HG02642 (cell line): ENCODE results near the gene UST.
A peak's percentile ranks its signal among the peaks of the same experiment; 100 is the strongest.
"Not testable (repeated sequence)": the region's sequence is repeated elsewhere in the genome, so short reads cannot be mapped to it uniquely, and the experiment has no call there.

Experiments used
- ATAC-seq: cut with Tn5 transposase; IDR thresholded peaks from one replicate; pipeline ENCODE4 v1.9.1; 2021; ENCODE audit warnings: mild to moderate bottlenecking; ENCODE audit not compliant: unreplicated experiment, poor library complexity

UST gene

DNA sequence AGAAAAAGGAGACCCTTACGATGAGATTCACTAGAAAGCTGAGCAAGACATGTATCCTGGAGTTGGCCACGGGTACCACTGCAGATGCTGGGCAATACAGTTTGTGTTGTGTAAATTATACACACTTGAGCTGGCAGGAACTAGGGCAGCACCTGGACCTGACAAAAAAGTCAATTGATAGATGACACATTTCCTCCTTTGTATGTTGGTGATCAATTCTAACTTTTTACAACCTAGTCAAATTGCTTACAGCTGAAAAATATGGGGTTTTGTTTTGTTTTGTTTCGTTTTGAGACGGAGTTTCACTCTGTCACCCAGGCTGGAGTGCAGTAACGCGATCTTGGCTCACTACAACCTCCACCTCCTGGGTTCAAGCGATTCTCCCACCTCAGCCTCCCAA is 108.9 kb downstream of the UST start:
- no peak for ATAC-seq

DNA sequence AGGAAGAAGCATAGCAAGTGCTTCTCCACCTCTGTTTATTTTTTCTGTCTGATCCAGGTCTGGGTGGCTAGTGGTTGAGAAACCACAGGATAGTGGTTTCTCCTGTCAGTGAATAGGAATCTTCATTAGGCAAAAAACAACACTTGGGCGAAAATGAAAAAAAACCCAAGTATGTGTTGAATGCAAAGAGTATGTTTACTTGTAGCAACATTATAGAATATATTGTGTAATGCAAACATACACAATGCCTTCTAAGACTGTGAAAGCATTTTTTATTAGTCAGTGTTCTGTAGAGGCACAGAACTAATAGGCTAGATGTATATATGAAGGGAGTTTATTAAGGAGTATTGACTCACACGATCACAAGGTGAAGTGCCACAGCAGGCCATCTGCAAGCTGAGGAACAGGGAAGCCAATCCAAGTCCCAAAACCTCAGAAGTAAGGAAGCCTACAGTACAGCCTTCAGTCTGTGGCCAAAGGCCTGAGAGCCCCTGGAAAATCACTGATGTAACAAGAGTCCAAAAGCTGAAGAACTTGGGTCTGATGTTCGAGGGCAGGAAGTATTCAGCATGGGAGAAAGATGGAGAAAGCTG is 111.1 kb downstream of the UST start:
- no peak for ATAC-seq

DNA sequence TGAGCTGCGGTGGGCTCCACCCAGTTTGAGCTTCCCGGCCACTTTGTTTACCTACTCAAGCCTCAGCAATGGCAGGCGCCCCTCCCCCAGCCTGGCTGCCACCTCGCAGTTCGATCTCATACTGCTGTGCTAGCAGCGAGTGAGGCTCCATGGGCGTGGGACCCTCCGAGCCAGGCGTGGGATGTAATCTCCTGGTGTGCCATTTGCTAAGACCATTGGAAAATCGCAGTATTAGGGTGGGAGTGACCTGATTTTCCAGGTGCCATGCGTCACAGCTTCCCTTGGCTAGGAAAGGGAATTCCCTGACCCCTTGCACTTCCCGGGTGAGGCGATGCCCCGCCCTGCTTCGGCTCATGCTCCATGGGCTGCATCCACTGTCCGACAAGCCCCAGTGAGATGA is 117.3 kb downstream of the UST start:
- not testable (repeated sequence) for ATAC-seq

DNA sequence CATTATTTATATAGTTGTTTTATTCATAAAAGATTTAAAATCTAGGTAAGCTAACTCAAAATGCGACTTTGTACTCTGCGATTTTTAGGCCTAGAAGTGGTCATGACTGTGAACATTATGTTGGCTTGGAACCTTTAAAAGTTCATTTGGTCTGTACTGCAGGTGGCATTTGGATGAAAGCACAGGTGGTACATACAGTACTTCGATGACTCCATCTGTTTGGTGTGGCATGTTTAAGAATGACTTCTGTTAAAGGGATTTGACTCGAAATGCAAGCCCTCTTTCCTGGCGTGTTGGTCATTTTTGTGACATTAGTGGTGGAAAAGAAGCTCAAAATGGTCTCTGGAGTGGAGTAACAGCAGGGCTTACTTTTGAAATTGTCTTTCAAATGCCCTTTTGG is 118.1 kb downstream of the UST start:
- ATAC-seq, result no peak

DNA sequence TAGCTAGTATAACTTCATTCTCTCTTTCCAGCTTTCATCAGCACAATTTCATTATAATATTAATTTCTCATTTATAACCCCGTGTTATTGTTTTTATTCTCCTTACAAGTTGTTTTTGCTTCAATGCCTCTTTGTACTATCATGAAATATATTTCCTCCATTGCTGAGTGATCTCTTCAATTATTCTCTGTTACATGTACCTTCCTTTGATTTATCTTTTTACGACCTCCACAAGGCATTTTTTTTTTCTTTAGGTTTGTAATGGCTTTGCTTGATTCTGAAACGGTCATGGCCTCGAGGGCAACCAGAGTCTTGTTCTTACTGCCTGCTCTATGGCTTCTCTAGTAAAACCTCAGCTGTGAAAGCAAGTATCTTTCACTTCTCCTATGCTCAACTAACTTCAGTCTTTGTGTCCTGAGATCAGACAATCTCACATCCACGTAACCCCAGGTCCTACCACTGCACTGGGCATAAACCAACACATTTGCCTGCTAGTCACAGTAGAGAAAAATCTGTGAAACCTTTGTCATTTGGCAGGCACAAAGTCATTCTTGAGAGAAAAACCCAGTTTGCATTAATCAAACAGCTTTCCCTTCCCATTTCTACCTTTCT is 119.9 kb downstream of the UST start:
- ATAC-seq, result peak; percentile 81

DNA sequence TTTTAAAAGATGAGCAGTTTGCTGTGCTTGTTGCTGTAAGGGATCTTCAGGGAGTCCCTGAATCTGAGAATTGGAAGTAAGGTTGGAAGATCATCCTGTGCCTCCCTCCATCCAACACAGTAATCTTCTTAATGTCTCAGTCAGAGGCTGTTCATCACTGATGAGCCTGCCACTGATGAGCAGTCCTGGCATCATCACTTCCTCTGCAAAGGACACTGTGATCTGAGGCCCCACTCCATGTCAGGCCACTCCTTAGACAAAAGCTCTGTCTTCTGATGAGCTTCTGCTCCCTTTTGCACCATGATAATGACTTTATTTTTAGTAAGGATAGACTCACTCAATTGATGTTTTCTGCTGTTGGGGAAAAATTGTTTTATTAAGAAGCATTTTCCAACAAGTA is 121.0 kb downstream of the UST start:
- ATAC-seq, result no peak

DNA sequence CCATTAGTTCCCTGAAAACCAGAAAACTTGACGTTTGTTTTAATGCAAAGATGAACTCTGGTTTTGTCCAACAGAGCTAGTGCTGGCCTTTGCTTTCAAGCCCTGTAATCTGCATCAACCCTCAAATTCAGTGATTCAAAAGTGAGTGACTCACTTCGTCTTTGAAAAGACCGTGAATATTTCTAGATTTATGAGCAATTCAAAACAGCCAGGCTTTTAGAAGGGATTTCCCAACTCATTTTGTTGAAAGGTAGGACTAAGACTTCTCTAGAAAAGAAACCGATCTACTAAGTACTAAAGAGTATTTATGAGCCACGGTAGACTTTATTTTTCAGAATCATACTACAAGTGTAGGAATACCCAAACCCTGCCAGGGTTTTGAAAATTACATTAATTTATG is 121.5 kb downstream of the UST start:
- ATAC-seq, result no peak

DNA sequence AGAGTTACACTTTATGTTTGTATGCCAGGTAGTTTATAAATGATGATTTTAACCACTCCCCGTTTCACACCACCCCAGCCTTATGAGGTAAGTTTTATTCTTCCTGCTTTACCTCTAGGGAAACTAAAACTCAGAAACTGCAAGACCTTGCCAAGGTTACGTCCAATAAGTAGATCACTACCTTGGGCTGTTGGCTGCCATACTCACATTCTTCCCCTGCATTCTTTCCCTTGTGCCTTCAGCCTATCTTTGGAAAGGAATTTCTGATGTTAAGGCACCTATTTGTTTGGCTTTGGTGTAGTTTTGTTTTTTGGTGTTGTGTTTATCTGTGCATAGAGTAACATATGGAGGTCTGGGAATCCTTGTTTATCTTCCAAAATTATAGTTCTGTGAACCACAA is 122.1 kb downstream of the UST start:
- ATAC-seq, result no peak

DNA sequence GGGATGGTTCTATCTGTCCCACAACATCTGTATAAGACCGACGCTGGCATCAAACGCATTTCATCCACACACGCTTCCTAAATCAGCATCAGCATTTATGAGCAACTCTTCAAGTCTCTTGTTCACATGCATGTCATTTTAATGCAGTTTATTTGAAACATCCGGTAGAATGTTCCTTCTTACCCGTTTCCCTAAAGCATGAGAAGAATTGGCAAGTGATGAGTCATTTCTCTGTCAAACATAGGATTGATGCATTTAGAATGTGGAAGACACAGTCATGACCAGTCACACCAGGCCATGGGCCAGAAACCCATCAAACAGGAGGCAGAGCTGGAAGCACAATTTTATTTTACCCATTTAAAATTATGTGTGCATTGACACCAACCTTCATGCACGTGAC is 122.8 kb downstream of the UST start:
- ATAC-seq, result no peak

DNA sequence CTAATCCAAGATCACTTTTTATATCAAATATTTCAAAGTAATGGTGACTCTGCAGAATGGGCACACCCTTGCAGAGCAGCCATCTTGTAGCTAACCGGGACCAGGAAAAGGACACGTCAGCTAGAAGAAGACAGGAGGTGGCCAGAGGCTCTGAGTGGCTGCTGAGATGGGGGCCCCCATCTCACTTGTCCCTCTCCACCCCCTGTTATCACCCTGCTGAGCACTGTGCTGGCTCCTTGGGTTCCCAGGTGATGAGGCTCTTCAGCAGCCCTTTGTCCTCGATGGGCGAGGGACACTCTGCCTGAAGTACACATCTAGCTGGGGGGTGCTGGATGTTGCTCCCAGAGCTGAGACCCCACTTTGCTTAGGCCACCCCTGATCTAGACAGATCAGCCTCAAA is 126.3 kb downstream of the UST start:
- no peak for ATAC-seq

DNA sequence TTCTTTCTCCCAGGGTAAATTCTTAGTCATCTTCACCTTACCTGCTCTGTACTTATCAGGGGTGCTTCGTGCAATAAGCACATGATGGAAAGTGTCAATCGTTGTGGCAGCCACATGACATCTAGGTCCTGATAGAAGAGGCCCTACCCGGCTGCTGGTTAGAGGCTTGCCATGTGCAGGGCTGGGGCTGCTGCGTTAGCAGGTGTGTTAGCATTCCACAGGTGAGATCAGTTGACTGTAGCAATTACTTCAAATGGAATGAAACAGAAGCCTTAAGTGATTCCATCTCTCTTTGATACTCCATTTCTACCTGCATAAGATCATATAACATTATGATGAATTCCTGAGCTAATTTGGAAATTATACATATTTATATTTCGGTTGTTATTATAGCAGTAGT is 127.0 kb downstream of the UST start:
- ATAC-seq, result no peak

DNA sequence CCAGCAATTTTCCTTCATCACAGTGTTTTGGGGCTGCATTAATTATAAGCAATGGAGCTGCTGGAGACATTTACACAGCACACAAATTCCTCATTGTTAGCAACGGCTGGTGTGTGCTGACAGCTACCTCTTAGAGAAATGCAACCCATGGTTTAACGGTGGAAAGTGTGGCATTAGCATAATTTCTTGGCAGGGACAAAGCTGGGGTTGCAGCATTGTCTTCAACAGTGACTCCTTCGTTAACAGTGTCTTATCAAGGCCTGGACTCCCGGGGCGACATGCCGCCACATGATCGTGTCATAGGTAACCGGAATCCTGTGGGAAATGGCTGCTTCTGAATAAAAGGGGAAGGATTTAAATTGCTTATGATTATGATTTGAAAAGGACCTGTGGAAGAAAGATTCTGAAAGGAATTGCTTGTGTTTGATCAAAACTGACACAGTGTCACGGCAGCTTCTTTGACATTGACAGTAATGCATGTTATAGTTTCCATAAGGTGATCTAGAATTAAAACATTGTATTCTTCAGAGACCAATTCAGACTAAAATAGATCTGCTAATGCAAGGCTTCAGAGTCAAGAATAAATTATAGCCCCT is 128.0 kb downstream of the UST start:
- no peak for ATAC-seq

DNA sequence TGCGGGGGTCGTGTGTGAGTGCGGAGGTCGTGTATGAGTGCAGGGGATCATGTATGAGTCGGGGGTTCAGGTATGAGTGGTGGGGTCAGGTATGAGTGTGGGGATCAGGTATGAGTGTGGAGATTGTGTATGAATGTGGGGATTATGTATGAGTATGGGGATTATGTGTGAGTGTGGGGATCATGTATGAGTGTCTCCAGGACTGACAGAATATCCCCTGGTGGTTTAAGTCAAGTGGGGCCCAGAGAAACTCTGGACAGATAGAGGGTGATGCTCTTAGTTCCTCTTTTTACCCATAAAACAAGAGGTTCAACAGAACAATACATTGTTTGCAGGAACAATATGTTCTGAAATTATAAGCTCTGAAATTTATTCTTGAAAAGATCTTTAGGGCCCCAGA is 131.9 kb downstream of the UST start:
- ATAC-seq, result no peak

DNA sequence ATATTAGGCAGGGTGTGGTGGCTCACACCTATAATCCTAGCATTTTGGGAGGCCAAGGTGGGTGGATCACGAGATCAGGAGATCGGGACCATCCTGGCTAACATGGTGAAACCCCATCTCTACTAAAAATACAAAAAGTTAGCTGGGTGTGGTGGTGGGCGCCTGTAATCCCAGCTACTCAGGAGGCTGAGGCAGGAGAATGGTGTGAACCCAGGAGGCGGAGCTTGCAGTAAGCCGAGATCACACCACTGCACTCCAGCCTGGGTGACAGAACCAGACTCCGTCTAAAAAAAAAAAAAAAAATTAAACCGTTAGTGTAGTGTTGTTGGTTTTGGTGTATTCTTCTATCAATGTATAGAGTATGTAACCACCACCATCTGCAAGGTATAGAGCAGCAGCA is 133.9 kb downstream of the UST start:
- ATAC-seq, result not testable (repeated sequence)

DNA sequence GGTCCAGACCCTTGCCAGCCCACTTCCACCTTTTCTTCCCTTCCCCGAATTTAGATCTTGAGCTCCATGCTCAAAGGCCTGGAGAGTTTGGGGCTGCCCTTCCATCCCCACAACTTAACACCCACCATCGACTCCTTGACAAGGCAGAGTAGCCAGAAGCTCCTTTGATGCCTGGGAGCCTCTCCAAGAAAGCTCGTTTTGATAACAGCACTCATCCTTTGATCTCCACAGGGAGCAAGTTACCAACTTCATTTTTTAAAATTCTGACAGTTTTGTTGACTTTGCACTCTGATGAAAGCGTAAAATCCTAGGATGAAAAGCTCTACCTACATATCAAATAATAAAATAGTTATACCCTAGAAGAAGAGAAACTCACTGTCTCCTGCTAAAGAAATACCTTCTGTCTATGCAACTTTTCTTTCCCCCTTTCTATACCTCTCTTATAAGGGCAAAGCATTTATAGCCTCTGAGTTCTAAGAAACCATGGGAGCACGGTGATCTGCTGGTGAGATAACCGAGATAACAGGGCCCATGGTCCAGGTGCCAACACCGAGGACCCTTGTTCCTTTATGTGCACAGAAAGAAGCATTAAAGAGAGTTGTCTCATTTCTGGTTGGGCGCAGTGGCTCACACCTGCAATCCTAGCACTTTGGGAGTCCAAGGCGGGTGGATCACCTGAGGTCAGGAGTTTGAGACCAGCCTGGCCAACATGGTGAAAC is 134.9 kb downstream of the UST start:
- ATAC-seq, result no peak

DNA sequence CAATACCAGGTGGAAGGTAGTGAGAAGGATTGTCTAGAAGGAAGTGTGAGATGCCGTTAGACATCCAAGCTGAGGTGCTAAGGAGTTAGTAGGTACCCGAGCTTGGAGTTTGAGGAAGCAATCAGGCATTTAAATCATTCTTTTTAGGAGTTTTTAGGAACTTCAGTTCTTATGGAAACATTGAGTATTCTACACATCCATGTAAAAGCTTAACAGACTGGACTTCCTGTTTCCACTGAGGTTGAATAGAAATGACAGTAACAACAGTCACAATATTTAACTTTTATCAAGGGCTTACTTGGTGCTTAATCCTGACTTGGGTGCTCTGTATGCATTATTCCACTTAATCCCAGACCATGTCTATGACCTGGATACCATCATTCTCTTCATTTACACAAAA is 136.4 kb downstream of the UST start:
- ATAC-seq, result no peak

DNA sequence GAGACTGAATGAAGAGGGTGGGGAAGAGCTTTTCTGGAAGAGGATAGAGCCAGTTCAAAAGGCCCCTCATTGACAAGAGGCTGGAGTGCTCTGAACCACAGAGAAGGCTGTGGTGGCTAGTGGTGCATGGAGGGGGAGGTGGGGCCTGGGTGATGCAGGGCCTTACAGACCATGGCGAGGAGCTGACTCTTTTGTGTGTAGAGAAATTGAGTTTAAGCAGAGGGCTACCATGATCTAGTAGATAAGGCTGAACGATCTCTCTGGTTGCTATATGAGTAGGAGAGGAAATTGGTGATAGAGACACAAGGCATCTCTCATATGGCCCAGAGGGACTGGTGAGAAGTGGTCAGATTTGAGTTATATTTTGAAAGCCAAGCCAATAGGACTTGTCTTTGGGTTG is 137.6 kb downstream of the UST start:
- ATAC-seq, result peak; percentile 44

DNA sequence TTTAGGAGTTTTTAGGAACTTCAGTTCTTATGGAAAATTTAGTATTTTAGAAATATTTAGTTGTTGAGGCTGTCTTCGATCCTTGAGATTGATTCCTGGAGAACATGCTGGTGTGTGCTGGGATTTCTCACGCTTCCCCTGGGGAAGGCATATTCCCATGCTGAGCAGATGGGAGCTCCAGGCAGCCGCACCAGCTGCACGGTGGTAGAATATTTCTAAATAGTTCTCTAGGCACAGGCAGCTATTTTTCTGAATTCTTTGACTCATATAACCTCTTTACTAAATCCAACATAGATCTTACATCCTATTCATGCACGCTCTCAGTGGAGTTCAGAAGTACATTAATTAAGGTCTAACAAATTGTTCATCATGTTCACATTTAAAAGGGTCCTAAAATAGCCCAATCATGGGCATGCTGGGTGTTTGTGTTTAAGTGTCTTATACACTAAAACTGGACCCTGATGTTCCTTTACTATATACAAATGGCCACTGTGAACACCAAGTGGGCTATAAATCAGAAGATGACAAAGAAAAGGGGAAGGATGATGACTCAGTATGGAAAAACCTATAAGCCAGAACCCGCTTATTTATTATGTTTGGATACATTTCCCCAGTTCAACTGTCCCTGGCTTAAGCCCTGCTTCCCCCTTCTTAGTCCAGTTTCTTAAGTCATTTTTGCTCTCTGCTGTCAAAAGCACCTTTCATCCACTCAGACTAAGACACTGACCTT is 138.5 kb downstream of the UST start:
- ATAC-seq, result no peak

DNA sequence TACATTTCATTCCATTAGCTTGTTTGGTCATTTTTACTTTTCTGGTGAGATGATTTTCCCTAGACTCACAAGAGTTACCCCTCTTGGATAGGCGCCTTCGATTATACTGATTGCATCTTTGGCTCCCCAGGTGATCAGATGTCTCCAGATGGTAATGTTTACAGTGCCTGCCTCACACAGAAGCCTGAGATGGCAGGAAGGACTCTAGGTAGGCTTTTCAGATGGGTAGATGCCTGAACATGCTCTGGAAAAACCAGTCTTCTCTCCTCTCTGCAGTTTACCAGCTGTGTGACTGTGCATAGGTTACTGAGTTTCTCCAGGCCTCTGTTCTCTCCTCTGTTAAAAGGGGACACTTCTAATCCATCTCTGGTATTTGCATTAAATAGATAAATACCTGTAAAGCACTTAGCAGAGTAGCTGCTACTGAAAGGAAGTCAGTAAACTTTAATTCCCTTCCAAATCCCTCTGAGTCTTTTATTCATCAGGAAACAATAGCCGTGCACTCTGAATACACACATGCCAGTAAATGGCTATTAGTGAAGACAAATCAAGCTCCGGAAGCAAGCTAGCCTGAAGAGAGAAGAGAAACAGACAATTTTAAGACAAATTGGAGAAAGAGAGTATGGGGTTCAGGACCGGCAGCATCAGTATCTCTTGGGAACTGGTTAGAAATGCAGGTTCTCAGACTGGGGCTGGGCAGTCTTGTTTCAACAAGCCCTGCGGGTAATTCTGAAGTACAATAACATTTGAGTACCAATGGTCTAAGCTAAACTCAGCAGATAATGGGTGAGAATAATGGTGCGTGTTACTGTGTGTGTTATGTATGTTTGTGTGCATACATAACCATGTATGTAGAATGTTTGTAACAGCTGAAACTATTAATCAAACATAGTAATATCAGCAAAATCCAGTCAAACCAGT is 139.4 kb downstream of the UST start:
- no peak for ATAC-seq

DNA sequence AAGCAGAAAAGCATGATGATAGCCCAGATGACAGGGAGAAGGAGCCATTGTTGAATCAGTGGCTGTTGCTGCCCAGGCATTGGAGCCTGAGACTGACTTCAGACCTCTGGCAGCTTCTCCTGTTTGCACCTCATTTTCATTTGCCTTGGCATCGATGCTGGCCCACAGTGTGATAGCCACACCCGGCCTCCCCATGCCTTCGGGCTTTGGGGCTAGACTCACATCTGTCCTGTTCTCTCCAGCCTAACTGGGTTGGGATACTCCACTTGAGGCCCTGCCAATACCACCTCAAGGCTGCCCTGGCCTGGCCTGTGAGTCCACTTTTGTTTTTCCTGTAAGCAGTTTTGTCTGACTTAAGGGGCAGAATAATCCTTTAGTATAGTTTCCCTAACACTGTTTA is 140.4 kb downstream of the UST start:
- no peak for ATAC-seq
